Neural progenitor cell (in vitro differentiated cells): ENCODE measurements around the gene GCK.

Source experiments
- CTCF ChIP-seq: fragments of 200-600 bp; sonication (generic); IDR thresholded peaks from 2 replicates; pipeline ENCODE4 v1.5.1; 2017; ENCODE audit warnings: antibody characterized with exemption, mild to moderate bottlenecking
- EZH2 ChIP-seq: fragments of 200-600 bp; sonication (generic); IDR thresholded peaks from 2 replicates; pipeline ENCODE4 v1.6.1; 2017; ENCODE audit warnings: antibody characterized with exemption, mild to moderate bottlenecking, moderate library complexity
- EZH2phosphoT487 ChIP-seq: fragments of 200-600 bp; sonication (generic); IDR thresholded peaks from 2 replicates; pipeline ENCODE4 v1.6.1; 2017; ENCODE audit warnings: antibody characterized with exemption

GRCh38 chr7:44196450-44196872, 7.2 kb upstream of the GCK start:
- TF ChIP-seq EZH2 (no peak), CTCF (peak; percentile 70), EZH2phosphoT487 (no peak)
